GM13977 (cell line): Measurements from ENCODE around the gene DDR1.
"Not testable (repeated sequence)": the region's sequence is repeated elsewhere in the genome, so short reads cannot be mapped to it uniquely, and the experiment has no call there.

Source experiments
- DNase-seq: peaks from one replicate; pipeline ENCODE4 v3.0.0; 2012; ENCODE audit warnings: low spot score
- CTCF ChIP-seq: IDR thresholded peaks from 2 replicates; pipeline ENCODE4 v1.5.1; 2012; ENCODE audit warnings: mild to moderate bottlenecking, control low read depth; ENCODE audit not compliant: insufficient read depth; ENCODE audit errors: extremely low read depth, missing control alignments
- in situ Hi-C: fragments of 300-500 bp; cut with MboI; formaldehyde crosslinking; loops from one replicate; pipeline ENCODE4 v1.12.0; 2022; ENCODE audit warnings: low sequenced_read_pairs, low pct_unique_long_range_greater_than_20kb, mixed read lengths, inconsistent platforms; ENCODE audit not compliant: unreplicated experiment

The DDR1 gene

GRCh38 chr6:30900863-30901417, 16.6 kb downstream of the DDR1 start:
- in situ Hi-C loops, result no loop called here
- TF ChIP-seq CTCF, result no peak
- DNase-seq, result peak; percentile 62

- TF ChIP-seq CTCF, result no peak
- DNase-seq, result no peak
- in situ Hi-C loops, result no loop called here
Measured at GRCh38 chr6:30901436-30901835, 17.1 kb downstream of the DDR1 start.

- in situ Hi-C loops, result not testable (repeated sequence)
Measured at GRCh38 chr6:30902196-30902595, 17.9 kb downstream of the DDR1 start.

GRCh38 chr6:30902709-30903108, 18.4 kb downstream of the DDR1 start:
- in situ Hi-C loops, result no loop called here

More at GRCh38 chr6:30902196-30902595, 17.9 kb downstream of the DDR1 start:
- DNase-seq, result not testable (repeated sequence)

GRCh38 chr6:30903236-30903635, 18.9 kb downstream of the DDR1 start:
- no peak for DNase-seq
- no peak for TF ChIP-seq CTCF
- in situ Hi-C loops, result no loop called here

More at GRCh38 chr6:30902709-30903108, 18.4 kb downstream of the DDR1 start:
- no peak for TF ChIP-seq CTCF
- DNase-seq, result no peak

GRCh38 chr6:30907290-30907757, 23.0 kb downstream of the DDR1 start:
- DNase-seq, in situ Hi-C loops: not testable (repeated sequence)

- peak; percentile 94 for DNase-seq
- no peak for TF ChIP-seq CTCF
- in situ Hi-C loops, result no loop called here
Measured at GRCh38 chr6:30907758-30908591, 23.7 kb downstream of the DDR1 start, which contains the start of gene GTF2H4. TSS of gene GTF2H4 (plus strand) at chr6:30908207.
